Neural cell (in vitro differentiated cells): ENCODE results near the gene KIF22.

Source experiments
- CTCF ChIP-seq: fragments of 450-650 bp; IDR thresholded peaks from 2 replicates; pipeline ENCODE4 v1.5.1; 2014; ENCODE audit warnings: antibody characterized with exemption, mild to moderate bottlenecking, moderate library complexity; ENCODE audit not compliant: poor library complexity, severe bottlenecking
- EP300 ChIP-seq: fragments of 450-650 bp; conservative IDR thresholded peaks from 2 replicates; pipeline ENCODE4 v1.6.1; 2014; ENCODE audit warnings: antibody characterized with exemption, mild to moderate bottlenecking, moderate library complexity; ENCODE audit not compliant: poor library complexity, severe bottlenecking
- EZH2 ChIP-seq: fragments of 200-600, 300-800 bp; shearing (Covaris generic), sonication (generic); IDR thresholded peaks from 2 replicates; pipeline ENCODE4 v1.6.1; 2014; ENCODE audit warnings: antibody characterized with exemption, low read length, borderline replicate concordance, mild to moderate bottlenecking; ENCODE audit not compliant: insufficient read depth, poor library complexity, severe bottlenecking
- POLR2AphosphoS5 ChIP-seq: IDR thresholded peaks from 2 replicates; pipeline ENCODE4 v1.6.1; 2012

GRCh38 chr16:29811170-29811895 lies 20.8 kb downstream of the KIF22 start:
- no peak for TF ChIP-seq CTCF
- peak; percentile 50 for TF ChIP-seq POLR2AphosphoS5
- TF ChIP-seq EP300: peak; percentile 18
- TF ChIP-seq EZH2: no peak
